ENCODE measurements around the gene HOXC6. TPM values are rescaled to one million over a fixed set of nuclear protein-coding genes. Genes with fewer than 3 reads are reported as not detected.
A peak's percentile ranks its signal among the peaks of the same experiment; 100 is the strongest.

Gene HOXC6
- total RNA-seq, 1 donor from 2014 or later: 0.32 TPM

- no peak for DNase-seq
- Mint-ChIP-seq H3K27ac (ENCODE audit: unreplicated experiment) (no peak overlapping the region), H3K9me3 (ENCODE audit: unreplicated experiment) (peaks cover 4% of the 10 kb centered on the region), H3K4me3 (ENCODE audit: unreplicated experiment) (no peak overlapping the region), H3K4me1 (ENCODE audit: low read depth, unreplicated experiment) (no peaks in the 10 kb centered on the region), H3K36me3 (ENCODE audit: unreplicated experiment) (no peaks in the 10 kb centered on the region), H3K27me3 (ENCODE audit: unreplicated experiment) (peaks cover 45% of the 10 kb centered on the region)
- no peak for TF ChIP-seq CTCF (IDR thresholded peaks at IDR 0.05; ENCODE audit: partially characterized antibody, unreplicated experiment)
Measured at GRCh38 chr12:54004063-54004840, 24.0 kb upstream of the HOXC6 start.

GRCh38 chr12:54004841-54005530 is 23.3 kb upstream of the HOXC6 start:
- no peak for TF ChIP-seq CTCF (IDR thresholded peaks at IDR 0.05; ENCODE audit: partially characterized antibody, unreplicated experiment)
- Mint-ChIP-seq H3K4me3 (ENCODE audit: unreplicated experiment) (peak overlapping the region; percentile 47), H3K27ac (ENCODE audit: unreplicated experiment) (no peak overlapping the region), H3K4me1 (ENCODE audit: low read depth, unreplicated experiment) (no peaks in the 10 kb centered on the region), H3K9me3 (ENCODE audit: unreplicated experiment) (peaks cover 4% of the 10 kb centered on the region), H3K27me3 (ENCODE audit: unreplicated experiment) (peaks cover 46% of the 10 kb centered on the region), H3K36me3 (ENCODE audit: unreplicated experiment) (no peaks in the 10 kb centered on the region)
- no peak for DNase-seq

- peaks cover 46% of the 10 kb centered on the region for H3K27me3 Mint-ChIP-seq (ENCODE audit: unreplicated experiment)
- TF ChIP-seq CTCF (IDR thresholded peaks at IDR 0.05; ENCODE audit: partially characterized antibody, unreplicated experiment): no peak
- peak overlapping the region; percentile 47 for H3K4me3 Mint-ChIP-seq (ENCODE audit: unreplicated experiment)
- no peaks in the 10 kb centered on the region for H3K36me3 Mint-ChIP-seq (ENCODE audit: unreplicated experiment)
- H3K4me1 Mint-ChIP-seq (ENCODE audit: low read depth, unreplicated experiment): no peaks in the 10 kb centered on the region
- H3K27ac Mint-ChIP-seq (ENCODE audit: unreplicated experiment): no peak overlapping the region
- H3K9me3 Mint-ChIP-seq (ENCODE audit: unreplicated experiment): peaks cover 4% of the 10 kb centered on the region
- no peak for DNase-seq
Measured at GRCh38 chr12:54005531-54005852, 22.7 kb upstream of the HOXC6 start.

GRCh38 chr12:54005853-54006558 is 22.2 kb upstream of the HOXC6 start:
- peak; percentile 91 for DNase-seq
- peak; percentile 98 for TF ChIP-seq CTCF (IDR thresholded peaks at IDR 0.05; ENCODE audit: partially characterized antibody, unreplicated experiment)

More at GRCh38 chr12:54005853-54006558, 22.2 kb upstream of the HOXC6 start:
- Mint-ChIP-seq H3K27ac (ENCODE audit: unreplicated experiment) (no peak overlapping the region), H3K4me1 (ENCODE audit: low read depth, unreplicated experiment) (no peaks in the 10 kb centered on the region), H3K27me3 (ENCODE audit: unreplicated experiment) (peaks cover 44% of the 10 kb centered on the region), H3K4me3 (ENCODE audit: unreplicated experiment) (no peak overlapping the region), H3K36me3 (ENCODE audit: unreplicated experiment) (no peaks in the 10 kb centered on the region), H3K9me3 (ENCODE audit: unreplicated experiment) (peaks cover 4% of the 10 kb centered on the region)
